ENCODE results near the gene ZNF654.
"Not testable (repeated sequence)": the region's sequence is repeated elsewhere in the genome, so short reads cannot be mapped to it uniquely, and the experiment has no call there.

Gene ZNF654

DNA sequence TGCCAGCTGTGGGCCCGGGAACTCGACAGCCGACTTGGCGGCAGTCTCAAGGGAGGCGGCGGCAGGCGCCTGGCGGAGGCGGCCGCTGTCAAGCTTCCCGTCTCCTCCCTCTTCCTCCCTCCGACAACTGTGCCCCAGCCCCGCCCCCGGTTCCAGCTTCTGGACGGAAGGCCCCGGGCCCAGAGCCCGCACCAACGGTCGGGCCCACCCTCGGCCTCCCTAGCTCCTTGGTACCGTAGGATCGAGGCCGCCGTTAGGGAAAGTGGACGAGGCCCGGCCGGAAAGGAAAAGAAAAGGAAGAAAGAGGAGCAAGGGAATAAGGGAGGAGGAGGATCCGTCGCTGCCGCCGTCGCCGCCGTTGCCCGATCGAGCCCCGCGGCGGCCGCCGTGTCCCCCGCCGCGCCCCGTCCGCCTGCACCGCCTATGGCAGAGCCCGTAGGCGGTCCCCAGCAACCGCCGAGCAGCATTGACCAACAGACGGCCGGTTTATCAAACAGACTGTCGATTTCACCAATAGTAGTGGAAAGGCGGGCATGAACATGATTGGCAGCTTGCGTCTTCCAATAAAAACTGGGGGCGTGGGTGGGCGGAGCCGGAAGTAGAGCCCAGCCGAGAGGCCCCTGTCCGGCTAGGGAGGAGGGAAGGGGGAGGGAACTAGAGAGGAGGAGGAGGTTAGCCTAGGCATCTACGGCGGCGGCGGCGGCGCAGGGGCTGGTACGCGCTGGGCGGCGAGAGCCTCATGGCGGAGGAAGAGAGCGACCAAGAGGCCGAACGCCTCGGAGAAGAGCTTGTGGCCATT, at the start of gene ZNF654, which contains the start of gene CGGBP1:
TSS of gene ZNF654 (plus strand) at position 675 of the 799 bp plus-strand sequence. CDS start at position 740, 65 bp downstream.
TSS of gene CGGBP1 (minus strand) at position 425 of the 799 bp plus-strand sequence. CDS start 3,029 bp downstream, outside the sequence.
- DNase-seq, result peak; percentile 86

DNA sequence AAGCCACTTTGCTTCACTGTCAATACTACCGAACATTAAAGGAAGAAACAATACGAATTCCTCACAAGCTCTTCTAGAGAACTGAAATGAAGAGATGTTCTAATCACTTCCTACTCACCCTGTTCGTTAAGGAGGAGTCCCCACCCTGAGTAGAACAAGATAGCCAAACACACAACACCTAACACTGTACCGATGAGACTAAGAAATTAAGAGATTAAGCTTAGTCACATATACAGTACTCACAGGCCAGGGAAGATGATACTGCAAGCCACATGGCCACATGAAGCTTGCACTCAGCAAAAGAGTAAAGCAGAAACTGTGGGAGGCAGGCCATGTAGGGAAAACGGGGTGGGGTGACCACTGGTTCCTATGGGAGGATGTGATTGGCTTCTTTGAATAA, 48.2 kb upstream of the ZNF654 start:
- DNase-seq, result no peak

DNA sequence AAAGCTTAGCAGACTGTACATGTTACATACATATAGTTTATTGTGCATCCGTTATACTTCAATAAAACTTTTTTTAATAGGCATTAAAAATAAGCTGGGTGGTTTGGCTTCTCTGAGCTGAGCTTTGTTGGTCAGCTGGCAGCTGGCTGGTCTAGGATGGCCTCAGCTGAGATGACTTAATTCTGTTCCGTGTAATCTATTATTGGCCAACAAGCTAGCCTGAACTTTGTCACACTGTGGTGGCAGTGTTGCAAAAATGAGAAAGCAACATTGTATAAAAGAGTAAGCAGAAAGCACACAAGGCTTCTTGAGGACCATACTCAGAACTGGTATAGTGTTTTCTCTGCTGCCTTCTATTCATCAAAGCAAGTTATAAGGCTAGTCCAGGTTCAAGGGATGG, 45.5 kb upstream of the ZNF654 start:
- DNase-seq, result no peak

DNA sequence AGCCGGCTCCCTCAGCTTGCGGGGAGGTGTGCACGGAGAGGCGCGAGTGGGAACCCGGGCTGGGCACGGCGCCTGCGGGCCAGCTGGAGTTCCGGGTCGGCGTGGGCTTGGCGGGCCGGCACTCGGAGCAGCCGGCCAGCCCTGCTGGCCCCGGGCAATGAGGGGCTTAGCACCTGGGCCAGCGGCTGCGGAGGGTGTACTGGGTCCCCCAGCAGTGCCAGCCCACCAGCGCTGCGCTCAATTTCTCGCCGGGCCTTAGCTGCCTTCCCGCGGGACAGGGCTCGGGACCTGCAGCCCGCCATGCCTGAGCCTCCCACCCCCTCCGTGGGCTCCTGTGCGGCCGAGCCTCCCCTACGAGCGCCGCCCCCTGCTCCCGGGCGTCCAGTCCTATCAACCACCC, 43.4 kb upstream of the ZNF654 start:
- not testable (repeated sequence) for DNase-seq

DNA sequence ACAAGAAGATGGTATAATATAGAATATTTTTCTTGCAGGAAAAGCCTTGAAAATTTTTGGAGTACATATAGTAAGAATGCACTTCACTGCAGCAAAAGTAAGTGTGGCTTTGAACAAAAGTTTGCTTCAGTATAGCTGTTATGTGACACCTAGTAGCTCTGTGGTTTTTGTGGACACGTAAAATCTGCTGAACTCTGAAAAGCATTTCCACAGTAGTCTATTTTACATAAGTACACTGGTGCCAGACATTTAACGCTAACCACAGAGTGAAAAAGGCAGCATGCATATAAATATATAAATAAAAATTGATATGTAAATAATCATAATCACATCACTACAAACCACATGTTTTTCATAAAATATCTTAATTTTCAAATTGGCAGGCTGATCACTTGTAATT, 40.0 kb upstream of the ZNF654 start:
- no peak for DNase-seq

DNA sequence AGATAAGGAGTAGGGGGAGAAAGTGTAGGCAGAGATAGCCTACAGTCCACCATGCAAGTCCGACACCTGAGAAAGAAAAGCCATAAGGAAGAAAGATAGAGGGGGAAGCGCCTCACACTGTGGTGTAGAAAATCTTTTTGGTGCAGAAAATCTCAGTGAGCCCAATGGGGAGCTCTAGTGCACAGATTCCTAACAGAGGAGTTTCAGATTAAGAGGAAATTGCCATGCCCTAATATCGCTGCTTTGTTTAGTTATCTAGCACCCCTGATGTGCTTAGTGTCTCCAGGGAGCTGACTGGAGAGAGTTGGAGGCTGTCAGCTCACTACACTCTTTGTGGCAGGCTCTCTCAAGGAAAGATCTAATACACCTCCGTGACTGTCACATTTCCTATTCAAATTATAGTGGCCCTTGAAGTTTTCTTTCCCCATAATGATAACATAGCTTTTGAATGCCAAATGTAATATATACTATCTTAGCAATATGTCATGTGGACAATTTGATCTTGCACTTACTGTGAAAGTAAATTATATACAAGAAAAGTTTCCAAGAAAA, 34.0 kb upstream of the ZNF654 start:
- no peak for DNase-seq

DNA sequence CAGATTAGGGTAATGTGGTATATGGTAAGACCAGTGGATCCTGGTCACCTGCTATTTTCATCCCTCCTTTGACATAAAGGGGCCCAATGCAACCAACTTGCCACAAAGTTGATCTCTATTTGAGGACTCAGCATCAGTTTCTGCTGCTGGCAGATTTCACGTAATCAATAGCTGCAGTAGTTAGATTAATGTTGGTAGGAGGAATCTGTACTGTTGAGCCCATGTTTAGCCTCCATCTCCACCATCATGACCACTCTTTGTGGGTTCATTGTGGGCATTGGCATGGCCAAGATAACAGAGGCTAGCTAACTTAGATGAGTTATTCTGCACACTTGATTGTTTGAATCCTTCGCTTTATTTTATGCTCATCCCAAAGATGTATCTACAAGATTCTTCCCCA, 30.2 kb upstream of the ZNF654 start:
- no peak for DNase-seq

DNA sequence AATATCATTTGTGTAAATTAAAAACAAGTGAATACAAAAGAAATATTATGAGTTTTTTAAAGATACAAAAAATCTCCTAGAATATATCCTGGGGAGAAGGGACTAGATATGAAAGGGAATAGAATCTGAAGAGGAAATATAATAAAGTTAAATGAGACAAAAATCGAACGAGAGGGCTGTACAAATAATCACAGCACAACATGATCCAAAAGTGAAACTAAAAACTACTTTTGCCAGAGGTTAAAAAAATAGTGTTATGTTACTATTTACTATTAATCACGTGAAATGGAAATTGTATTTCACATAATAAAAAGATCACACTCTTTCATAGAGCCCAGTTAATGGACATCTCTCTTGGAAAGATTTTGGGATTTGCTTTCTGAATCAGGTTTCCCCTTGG, 28.8 kb upstream of the ZNF654 start:
- DNase-seq, result no peak

DNA sequence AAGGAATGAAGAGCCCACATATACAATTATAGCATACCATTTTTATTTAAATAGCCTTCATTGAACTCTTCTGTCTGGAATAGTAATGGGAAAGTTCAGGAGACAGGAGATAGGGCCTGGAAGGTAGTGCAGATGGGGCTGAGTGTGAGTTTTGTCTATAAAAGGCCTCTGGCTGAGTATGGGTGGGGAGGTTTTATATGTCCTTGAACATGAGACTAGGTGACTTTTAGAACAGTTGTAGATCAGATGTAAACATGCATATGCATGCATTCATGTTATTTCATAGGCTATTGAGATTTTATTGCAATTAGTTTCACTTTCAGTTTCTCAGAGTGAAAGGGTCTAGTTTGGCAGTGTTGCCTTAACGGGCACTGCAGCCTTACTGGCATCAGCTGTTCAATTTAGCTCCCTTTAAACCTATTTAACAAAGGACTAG, 27.4 kb upstream of the ZNF654 start:
- no peak for DNase-seq

DNA sequence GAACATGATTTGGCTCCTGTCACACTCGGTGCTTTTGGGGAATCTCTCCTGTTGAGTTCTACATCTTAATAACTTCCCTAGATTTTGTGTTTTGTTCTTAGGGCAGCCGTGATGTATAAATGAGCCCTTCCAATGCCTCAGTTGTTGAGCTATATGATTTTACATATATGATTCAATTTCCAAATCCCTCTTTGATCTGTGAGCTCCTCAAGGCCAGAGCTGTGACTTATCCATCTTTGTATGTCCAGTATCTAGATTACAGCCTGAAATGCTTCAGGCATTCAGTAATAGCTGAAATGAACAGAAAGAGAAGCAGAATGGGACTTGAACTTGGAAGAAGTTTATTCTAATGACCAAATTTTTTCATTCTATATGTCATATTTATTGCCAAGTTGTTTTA, 26.8 kb upstream of the ZNF654 start:
- no peak for DNase-seq

DNA sequence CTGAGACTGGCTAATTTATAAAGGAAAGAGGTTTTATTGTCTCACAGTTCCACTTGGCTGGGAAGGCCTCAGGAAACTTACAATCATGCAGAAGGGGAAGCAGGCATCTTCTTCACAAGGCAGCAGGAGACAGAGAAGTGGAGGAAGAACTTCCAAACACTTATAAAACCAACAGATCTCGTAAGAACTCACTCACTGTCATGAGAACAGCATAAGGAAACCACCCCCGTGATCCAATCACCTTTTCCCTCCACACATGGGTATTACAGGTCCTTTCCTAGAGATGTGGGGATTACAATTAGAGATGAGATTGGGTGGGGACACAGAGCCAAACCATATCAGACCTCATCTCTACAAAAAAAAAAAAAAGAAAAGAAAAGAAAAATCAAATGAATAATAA, 26.0 kb upstream of the ZNF654 start:
- DNase-seq, result no peak

DNA sequence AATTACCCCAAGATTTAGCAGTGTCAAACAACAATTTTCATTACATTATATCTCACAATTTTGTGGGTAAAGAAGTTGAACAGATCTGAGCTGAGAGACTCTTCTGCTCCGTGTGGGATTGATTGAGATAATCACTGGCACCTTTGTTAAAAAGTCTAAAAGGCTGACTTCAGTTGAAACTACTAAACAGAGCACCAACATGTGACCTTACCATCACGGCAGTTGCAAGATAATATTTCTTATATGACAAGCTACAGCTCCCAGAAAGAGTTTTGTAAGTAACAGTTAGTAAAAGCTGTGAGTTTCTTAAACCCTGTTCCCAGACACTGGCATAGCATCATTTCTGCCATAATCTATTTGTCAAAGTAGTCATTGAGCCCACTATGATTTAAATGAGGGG, 25.2 kb upstream of the ZNF654 start:
- DNase-seq, result no peak

DNA sequence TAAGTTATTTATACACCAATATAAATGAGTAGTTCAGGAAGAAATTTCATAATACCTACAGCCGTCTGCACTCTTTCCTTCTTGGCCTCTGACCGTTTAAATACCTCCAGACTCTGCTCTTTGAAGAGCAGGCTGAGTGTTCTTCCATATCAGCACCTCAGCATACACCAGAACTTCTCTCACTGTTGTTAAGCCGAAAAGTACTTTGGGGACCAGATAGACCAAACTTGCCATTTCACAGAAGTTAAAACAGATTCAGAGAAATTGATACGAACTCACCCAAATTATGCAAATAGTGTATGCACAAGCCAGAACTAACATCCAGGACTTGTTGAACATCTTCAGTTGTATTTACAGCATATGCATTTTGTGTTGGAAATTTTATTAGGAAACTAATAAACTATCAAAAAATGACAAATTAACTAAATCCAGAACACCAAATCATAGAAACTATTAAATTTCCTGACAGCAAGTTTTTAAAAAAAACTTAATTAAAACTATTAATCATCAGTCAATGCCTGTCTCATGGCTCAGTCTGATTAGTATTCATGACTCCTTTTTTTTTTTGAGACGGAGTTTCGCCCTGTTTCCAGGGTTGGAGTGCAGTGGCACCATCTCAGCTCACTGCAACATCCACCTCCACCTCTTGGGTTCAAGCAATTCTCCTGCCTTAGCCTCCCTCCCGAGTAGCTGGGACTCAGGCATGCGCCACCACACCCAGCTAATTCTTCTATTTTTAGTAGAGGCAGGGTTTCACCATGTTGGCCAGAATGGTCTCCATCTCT, 24.4 kb upstream of the ZNF654 start:
- no peak for DNase-seq

DNA sequence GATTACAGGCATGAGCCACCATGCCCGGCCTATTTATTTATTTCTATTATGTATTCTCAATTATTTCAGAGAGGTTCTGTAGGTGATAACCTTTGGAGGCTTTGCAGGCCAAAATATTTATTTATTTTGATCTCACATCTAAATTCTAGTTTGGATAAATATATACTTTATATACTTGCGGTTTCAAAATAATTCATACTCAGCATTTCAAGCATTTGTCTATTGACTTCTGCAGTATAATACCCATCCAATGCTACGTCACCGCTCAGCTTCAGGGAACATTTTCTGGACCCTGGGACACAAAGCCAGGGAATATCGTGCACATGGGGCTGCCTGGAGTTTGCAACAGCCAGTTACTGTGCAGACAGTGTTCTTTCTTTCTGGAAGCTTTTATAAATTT, 22.8 kb upstream of the ZNF654 start:
- no peak for DNase-seq

DNA sequence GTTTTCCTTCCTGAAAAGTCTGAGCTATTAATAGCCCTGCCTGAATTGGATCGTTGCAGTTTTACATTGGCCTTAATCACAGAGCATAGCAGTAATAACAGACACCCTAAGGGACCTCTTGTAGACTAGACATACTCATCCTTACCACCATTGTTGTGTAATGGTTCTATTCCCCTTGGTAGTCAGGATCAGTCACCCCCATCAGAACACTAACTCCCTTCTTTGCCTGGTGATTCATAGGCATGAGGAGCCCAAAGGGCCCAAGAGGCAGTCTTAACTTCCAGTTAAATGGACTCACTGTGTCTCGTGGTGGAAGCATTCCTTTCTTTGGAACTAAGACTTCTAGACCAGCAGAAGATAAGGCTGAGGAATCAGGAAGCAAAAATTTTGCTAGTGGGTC, 20.5 kb upstream of the ZNF654 start:
- DNase-seq, result no peak

DNA sequence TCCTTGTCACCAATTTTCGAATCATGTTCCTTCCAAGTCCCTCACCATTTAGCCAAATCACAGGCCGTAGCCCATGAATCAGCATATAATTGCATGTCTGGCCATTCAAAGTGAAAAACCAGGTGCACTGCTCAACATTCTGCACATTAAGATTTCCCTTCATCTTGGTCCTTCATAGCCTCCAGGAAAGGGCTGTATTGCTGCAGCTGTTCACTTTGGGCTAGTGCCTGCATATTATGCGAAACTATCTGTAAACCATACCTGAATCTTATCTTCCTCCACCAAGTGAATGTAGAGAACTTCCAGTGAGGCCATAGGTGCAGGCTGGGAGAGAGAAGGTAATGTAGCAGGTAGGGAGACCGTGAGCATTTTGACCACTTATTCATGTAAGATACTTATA, 18.5 kb upstream of the ZNF654 start:
- DNase-seq, result no peak

DNA sequence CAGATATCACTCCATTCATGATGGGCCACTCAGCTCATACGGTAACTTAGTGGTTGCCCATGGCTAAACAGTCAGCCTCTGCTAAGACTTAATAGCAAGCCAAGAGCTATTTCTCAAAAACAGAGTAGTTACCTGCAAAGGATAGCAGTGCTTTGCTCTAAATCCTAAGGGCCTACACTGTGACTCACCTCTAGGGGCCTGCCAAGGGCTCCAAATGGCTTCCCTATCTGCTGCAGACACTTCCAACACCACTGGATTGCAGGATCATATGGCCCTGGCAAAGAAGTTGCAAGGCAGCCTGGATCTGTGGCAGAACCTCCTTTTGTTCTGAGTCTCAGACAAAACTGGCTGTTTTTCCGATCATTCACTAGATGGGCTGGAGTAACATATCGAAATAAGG, 18.1 kb upstream of the ZNF654 start:
- no peak for DNase-seq

DNA sequence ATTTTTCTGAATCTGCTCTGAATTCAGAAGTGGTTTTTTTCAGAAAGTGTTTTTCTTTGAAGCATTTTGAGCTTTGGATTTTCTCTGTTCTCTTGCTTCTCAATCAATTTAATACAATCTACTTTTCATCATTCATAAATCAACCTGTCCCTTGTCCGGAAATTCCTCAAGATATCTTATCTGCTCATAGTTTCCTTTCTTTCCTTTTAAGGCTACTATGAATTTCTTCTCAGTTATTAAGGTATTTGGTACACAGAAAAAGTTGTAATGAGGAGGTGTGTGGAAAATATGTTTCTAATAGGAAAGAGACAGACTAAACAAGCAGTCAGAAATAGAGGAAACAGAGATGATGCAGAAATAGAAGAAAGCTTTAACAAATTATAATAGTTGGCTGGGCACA, 14.6 kb upstream of the ZNF654 start:
- DNase-seq, result no peak

DNA sequence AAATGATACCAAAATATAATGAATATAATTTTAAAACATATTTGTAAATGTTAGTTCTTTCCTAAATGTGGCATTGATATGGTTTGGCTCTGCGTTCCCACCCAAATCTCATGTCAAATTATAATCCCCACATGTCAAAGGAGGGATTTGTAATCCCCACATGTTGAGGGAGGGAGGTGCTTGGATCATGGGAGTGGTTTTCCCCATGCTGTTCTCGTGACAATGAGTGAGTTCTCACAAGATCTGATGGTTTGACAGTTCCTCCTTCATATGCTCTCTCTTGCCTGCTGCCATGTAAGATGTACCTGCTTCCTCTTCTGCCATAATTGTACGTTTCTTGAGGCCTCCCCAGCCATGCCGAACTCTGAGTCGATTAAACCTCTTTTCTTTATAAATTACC, 12.3 kb upstream of the ZNF654 start:
- DNase-seq, result no peak

DNA sequence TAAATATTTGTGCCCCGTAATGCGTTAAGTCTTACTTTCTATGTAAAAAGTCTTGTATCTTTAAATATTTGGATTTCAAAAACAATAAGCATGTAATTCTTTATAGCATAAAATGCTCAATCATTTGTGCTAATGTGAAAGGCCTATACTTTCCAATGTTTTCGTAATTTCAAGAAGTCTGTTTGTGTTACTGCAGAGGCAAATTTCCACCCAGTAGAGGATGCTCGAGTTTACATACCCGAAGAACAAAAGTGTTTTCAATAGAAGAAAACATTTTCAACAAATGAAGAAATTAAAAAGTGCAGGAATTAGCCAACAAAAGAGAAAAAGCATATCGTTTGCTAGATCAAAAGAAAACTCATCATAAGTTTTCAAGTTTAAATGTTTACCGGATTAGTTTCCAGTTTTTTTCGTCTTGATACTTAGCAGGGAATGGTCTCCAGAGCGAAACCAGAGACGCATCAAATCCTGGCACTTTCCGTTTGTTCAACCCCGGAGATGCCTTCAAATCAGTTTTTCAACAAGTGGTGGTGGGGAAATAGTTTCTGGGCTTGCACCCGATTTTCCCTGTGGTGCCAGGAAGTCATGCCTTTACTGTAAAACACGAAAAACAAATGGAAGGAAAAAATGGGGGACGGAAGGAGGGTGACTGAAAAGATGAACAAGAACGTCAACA, 1.3 kb upstream of the ZNF654 start:
- DNase-seq, result no peak

DNA sequence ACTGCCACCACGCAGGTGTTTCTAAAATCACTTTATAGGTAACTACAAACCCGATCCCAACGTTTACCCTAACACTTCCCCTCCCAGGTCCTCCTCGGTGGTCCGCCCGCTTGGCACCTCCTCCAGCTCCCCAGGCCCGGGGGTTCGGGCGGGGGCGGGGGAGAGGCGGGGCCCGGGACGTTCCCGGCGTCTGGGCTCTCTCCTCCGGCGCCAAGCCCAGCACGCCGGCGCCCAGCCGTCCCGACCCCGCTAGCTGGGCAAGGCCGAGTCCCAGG, 812 bp upstream of the ZNF654 start:
- DNase-seq, result no peak

DNA sequence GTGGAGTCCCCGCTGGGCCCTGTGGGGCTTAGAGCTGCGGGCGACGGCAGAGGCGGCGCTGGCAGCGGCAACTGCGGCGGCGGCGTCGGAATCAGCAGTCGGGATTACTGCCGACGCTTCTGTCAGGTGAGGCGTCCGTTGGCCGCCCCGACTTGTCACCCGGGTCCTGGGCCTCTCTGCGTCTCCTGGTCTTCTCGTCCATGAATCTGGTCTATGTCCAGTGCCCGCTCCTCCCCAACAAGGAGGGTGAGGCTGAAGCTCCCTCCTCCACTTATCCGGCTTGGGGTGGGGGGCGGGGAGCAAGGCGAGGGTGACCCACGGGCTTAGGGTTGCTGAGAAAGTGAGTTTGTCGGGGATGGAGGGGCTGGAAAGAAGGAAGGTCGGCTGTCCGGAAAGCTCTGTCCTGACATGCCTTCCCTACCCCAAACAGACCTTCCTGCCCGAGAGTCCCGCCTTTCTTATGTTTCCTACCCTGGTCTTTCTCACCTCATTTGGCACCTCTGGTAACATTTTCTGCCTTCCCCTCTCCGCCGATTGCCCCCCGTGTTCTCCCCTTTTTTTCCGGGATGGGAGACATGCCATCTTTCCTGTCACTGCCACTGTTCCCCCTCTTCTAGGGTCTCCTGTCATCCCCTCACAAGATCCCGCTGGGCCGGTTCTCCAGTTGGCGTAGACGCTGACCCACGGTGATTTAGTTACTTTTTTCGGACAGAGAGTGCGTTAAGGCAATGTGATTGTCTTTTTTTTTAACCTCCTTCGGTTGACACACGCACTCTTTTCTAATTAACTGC, 520 bp downstream of the ZNF654 start:
- DNase-seq, result no peak

DNA sequence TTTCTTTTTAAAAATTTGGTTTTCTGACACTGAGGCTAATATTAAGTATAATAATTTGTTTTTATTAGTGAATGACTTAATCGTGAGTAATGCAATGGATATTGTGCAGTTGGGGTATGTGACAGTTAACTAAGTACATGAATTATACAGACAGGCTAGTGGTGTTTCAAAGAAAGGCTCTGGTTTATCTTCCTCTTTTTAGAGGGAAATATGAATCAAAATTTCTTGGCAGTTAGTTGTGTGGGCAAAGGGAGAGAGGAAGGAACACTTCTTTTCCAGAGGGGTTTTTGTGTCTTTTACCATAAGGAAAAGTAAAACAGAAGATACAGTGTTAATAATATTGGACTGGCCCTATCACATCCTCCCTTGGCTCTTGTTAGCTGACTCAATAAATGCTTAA, 2.7 kb downstream of the ZNF654 start:
- no peak for DNase-seq
